Measurements from ENCODE around the gene FANCB.

- TF ChIP-seq CTCF (conservative IDR thresholded peaks at IDR 0.05 in 1 of 2, IDR thresholded peaks at IDR 0.05 in 1 of 2; ENCODE audit: low read depth in 1 of 2, low read length in 2 of 2) = no peak
- no peak for TF ChIP-seq EZH2 (IDR thresholded peaks at IDR 0.05; ENCODE audit: low read length, missing control alignments)
Observed at GRCh38 chrX:14919407-14919806, 46.5 kb upstream of the FANCB start.
